Neural cell (in vitro differentiated cells): ENCODE results near the gene ARL4A.

Experiments
- CTCF ChIP-seq: fragments of 450-650 bp; IDR thresholded peaks from 2 replicates; pipeline ENCODE4 v1.5.1; 2014; ENCODE audit warnings: antibody characterized with exemption, mild to moderate bottlenecking, moderate library complexity; ENCODE audit not compliant: poor library complexity, severe bottlenecking
- EP300 ChIP-seq: fragments of 450-650 bp; conservative IDR thresholded peaks from 2 replicates; pipeline ENCODE4 v1.6.1; 2014; ENCODE audit warnings: antibody characterized with exemption, mild to moderate bottlenecking, moderate library complexity; ENCODE audit not compliant: poor library complexity, severe bottlenecking
- EZH2 ChIP-seq: fragments of 200-600, 300-800 bp; shearing (Covaris generic), sonication (generic); IDR thresholded peaks from 2 replicates; pipeline ENCODE4 v1.6.1; 2014; ENCODE audit warnings: antibody characterized with exemption, low read length, borderline replicate concordance, mild to moderate bottlenecking; ENCODE audit not compliant: insufficient read depth, poor library complexity, severe bottlenecking
- MXI1 ChIP-seq: fragments of 450-650 bp; conservative IDR thresholded peaks from 2 replicates; pipeline ENCODE4 v1.6.1; 2014; ENCODE audit warnings: antibody characterized with exemption, mild to moderate bottlenecking; ENCODE audit not compliant: poor library complexity, severe bottlenecking
- POLR2AphosphoS5 ChIP-seq: IDR thresholded peaks from 2 replicates; pipeline ENCODE4 v1.6.1; 2012
- SMC3 ChIP-seq: fragments of 450-650 bp; conservative IDR thresholded peaks from 2 replicates; pipeline ENCODE4 v1.6.1; 2014; ENCODE audit warnings: antibody characterized with exemption, mild to moderate bottlenecking, moderate library complexity; ENCODE audit not compliant: poor library complexity
- TAF1 ChIP-seq: IDR thresholded peaks from 2 replicates; pipeline ENCODE4 v1.6.1; 2012; ENCODE audit warnings: low read depth

GRCh38 chr7:12685550-12685949 lies 1.9 kb upstream of the ARL4A start:
- TF ChIP-seq EZH2 = no peak
- TF ChIP-seq CTCF = no peak
- TF ChIP-seq EP300 = no peak
- no peak for TF ChIP-seq POLR2AphosphoS5
- no peak for TF ChIP-seq MXI1
- no peak for TF ChIP-seq TAF1
- TF ChIP-seq SMC3 = no peak
